HepG2 (cell line): ENCODE measurements around the gene RAB3D. TPM values are rescaled to one million over a fixed set of nuclear protein-coding genes. Genes with fewer than 3 reads are reported as not detected.
A peak's percentile ranks its signal among the peaks of the same experiment; 100 is the strongest.

ENCODE experiments used
- GTF3A ChIP-seq: sonication (generic); formaldehyde crosslinking; conservative IDR thresholded peaks from 2 replicates; pipeline ENCODE4 v1.4.0; 2020; ENCODE audit warnings: mild to moderate bottlenecking, missing genetic modification reagents
- GZF1 ChIP-seq: sonication (generic); formaldehyde crosslinking; IDR thresholded peaks from 2 replicates; pipeline ENCODE4 v1.5.1; 2020; ENCODE audit warnings: mild to moderate bottlenecking, missing genetic modification reagents
- HNF4A ChIP-seq: sonication (generic); formaldehyde crosslinking; IDR thresholded peaks from 2 replicates; pipeline ENCODE4 v1.4.0; 2020; ENCODE audit warnings: missing genetic modification reagents
- HOXA3 ChIP-seq: sonication (generic); formaldehyde crosslinking; IDR thresholded peaks from 2 replicates; pipeline ENCODE4 v1.5.0; 2020; ENCODE audit warnings: missing genetic modification reagents
- MTF2 ChIP-seq: sonication (generic); formaldehyde crosslinking; IDR thresholded peaks from 2 replicates; pipeline ENCODE4 v1.5.0; 2020; ENCODE audit warnings: missing genetic modification reagents, borderline replicate concordance
- NR3C1 ChIP-seq: sonication (generic); formaldehyde crosslinking; IDR thresholded peaks from 2 replicates; pipeline ENCODE4 v1.4.0; 2020; ENCODE audit warnings: missing genetic modification reagents
- RARG ChIP-seq: sonication (generic); formaldehyde crosslinking; IDR thresholded peaks from 2 replicates; pipeline ENCODE4 v1.4.0; 2020; ENCODE audit warnings: low read depth, mild to moderate bottlenecking, missing genetic modification reagents
- SMAD9 ChIP-seq: sonication (generic); formaldehyde crosslinking; IDR thresholded peaks from 2 replicates; pipeline ENCODE4 v1.5.1; 2020; ENCODE audit warnings: mild to moderate bottlenecking, missing genetic modification reagents
- YY1 ChIP-seq: IDR thresholded peaks from 2 replicates; pipeline ENCODE4 v1.6.1; 2011; ENCODE audit warnings: low read length, low read depth, moderate library complexity, mild to moderate bottlenecking; ENCODE audit not compliant: insufficient read depth, insufficient replicate concordance
- ZBTB20 ChIP-seq: sonication (generic); formaldehyde crosslinking; IDR thresholded peaks from 2 replicates; pipeline ENCODE4 v1.8.1; 2023; ENCODE audit warnings: missing genetic modification reagents, low read depth, mild to moderate bottlenecking, borderline replicate concordance
- ZNF546 ChIP-seq: sonication (generic); formaldehyde crosslinking; conservative IDR thresholded peaks from 2 replicates; pipeline ENCODE4 v1.8.1; 2023; ENCODE audit warnings: mild to moderate bottlenecking, missing genetic modification reagents
- ZNF598 ChIP-seq: sonication (generic); formaldehyde crosslinking; IDR thresholded peaks from 2 replicates; pipeline ENCODE4 v1.5.1; 2020; ENCODE audit warnings: mild to moderate bottlenecking, missing genetic modification reagents, borderline replicate concordance
- ZNF75D ChIP-seq: sonication (generic); formaldehyde crosslinking; IDR thresholded peaks from 2 replicates; pipeline ENCODE4 v1.8.1; 2023; ENCODE audit warnings: missing genetic modification reagents, mild to moderate bottlenecking, borderline replicate concordance
- polyA plus RNA-seq, 8 experiments: library from polyadenylated mRNA; depleted of rRNA in 3 of 8; stranded (reverse) in 7 of 8; unstranded in 1 of 8; fragments of >200 nt; fragmentation: Illumina TruSeq in 4 of 8; extraction: Trizol in 4 of 8; gene quantifications; 2 replicates each; pipeline versions ENCODE4 v1.2.1 to v1.2.3, GENCODE V29; 2011 to 2016; ENCODE audit warnings: low read depth in 4 of 8, missing spikeins in 1 of 8, mixed read lengths in 1 of 8; ENCODE audit not compliant: insufficient read depth in 1 of 8
- total RNA-seq, 5 experiments: library from RNA; depleted of rRNA; stranded (reverse); fragments of >200 nt; fragmentation: Illumina TruSeq; extraction: Trizol; gene quantifications; 2 replicates each; pipeline ENCODE4 v1.2.3, GENCODE V29; 2016; ENCODE audit warnings: low read depth in 1 of 5
- TF ChIP-seq, protein P1 (sequence below): sonication (generic); formaldehyde crosslinking; IDR thresholded peaks from 2 replicates; pipeline ENCODE4 v1.4.0; 2020; ENCODE audit warnings: mild to moderate bottlenecking, missing genetic modification reagents
- TF ChIP-seq, protein P2 (sequence below): sonication (generic); formaldehyde crosslinking; conservative IDR thresholded peaks from 2 replicates; pipeline ENCODE4 v1.4.0; 2020; ENCODE audit warnings: missing genetic modification reagents
- TF ChIP-seq, protein P3 (sequence below): sonication (generic); formaldehyde crosslinking; IDR thresholded peaks from 2 replicates; pipeline ENCODE4 v1.4.0; 2020; ENCODE audit warnings: missing genetic modification reagents
- TF ChIP-seq, protein P4 (sequence below): sonication (generic); formaldehyde crosslinking; IDR thresholded peaks from 2 replicates; pipeline ENCODE4 v1.4.0; 2020; ENCODE audit warnings: missing genetic modification reagents, borderline replicate concordance

The RAB3D gene
- total and polyA plus RNA-seq, 2 of the 13 experiments (the other 11 are each of a cell fraction or from before 2014, with no cell fraction given) = 2.0 to 16.1 TPM

DNA sequence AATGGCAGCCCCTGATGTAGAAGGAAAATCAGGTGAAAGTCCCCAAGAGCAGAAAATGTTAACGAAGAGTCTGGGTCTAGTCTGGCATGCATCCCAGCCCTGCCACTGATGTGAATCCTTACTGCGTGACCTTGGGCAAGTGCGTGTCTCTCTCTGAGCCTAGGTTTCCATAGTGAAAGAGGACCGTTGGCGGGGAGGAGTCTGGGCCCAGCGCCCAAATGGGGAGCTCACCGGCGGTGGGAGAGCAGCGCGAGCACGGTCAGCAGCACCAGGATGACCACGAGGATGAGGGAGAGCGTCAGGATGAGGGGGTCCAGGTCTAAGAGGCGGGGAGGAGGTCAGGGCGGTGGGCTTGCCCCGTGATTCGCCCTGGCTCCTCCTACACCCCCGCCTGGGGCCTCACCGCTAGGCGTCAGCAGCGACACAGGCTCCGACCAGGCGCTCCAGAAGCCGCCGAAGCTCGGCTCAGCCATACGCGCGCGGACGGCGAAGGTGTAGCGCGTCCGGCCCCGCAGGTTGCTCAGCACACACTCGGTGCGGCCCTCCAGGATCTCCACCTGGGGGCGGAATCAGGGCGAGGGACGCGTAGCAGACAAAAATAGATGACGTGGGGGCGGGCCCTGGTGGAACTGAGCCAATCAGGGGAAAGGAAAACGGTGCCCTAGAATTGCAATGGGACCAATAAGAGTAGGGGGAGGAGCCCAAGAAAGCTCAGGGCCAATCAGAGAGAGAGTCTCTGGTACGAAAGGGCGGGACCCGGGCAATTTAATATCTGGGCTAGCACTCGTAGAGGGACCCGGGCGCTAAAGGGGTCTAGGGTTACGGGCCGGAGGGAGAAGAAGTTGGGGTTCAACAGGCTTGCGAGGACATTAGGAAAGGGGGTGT lies 41.4 kb upstream of the RAB3D start (continued):
- TF ChIP-seq, protein P1, sequence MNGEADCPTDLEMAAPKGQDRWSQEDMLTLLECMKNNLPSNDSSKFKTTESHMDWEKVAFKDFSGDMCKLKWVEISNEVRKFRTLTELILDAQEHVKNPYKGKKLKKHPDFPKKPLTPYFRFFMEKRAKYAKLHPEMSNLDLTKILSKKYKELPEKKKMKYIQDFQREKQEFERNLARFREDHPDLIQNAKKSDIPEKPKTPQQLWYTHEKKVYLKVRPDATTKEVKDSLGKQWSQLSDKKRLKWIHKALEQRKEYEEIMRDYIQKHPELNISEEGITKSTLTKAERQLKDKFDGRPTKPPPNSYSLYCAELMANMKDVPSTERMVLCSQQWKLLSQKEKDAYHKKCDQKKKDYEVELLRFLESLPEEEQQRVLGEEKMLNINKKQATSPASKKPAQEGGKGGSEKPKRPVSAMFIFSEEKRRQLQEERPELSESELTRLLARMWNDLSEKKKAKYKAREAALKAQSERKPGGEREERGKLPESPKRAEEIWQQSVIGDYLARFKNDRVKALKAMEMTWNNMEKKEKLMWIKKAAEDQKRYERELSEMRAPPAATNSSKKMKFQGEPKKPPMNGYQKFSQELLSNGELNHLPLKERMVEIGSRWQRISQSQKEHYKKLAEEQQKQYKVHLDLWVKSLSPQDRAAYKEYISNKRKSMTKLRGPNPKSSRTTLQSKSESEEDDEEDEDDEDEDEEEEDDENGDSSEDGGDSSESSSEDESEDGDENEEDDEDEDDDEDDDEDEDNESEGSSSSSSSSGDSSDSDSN = peak; percentile 93
- TF ChIP-seq ZNF546 (no peak; the same call in 1 of the 2 replicates), SMAD9 (CRISPR knock-in tag) (no peak), ZBTB20 (CRISPR knock-in tag) (no peak), NR3C1 (CRISPR knock-in tag) (no peak), ZNF598 (CRISPR knock-in tag) (peak; percentile 82; the same call in 1 of the 2 replicates), GTF3A (CRISPR knock-in tag) (no peak), ZNF75D (no peak), HNF4A (CRISPR knock-in tag) (no peak), YY1 (peak; percentile 71), MTF2 (CRISPR knock-in tag) (no peak), RARG (no peak), GZF1 (CRISPR knock-in tag) (no peak), HOXA3 (CRISPR knock-in tag) (peak; percentile 83)
- TF ChIP-seq, protein P2, sequence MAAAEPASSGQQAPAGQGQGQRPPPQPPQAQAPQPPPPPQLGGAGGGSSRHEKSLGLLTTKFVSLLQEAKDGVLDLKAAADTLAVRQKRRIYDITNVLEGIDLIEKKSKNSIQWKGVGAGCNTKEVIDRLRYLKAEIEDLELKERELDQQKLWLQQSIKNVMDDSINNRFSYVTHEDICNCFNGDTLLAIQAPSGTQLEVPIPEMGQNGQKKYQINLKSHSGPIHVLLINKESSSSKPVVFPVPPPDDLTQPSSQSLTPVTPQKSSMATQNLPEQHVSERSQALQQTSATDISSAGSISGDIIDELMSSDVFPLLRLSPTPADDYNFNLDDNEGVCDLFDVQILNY (CRISPR knock-in tag) = peak; percentile 83; the same call in 1 of the 2 replicates
- TF ChIP-seq, protein P3, sequence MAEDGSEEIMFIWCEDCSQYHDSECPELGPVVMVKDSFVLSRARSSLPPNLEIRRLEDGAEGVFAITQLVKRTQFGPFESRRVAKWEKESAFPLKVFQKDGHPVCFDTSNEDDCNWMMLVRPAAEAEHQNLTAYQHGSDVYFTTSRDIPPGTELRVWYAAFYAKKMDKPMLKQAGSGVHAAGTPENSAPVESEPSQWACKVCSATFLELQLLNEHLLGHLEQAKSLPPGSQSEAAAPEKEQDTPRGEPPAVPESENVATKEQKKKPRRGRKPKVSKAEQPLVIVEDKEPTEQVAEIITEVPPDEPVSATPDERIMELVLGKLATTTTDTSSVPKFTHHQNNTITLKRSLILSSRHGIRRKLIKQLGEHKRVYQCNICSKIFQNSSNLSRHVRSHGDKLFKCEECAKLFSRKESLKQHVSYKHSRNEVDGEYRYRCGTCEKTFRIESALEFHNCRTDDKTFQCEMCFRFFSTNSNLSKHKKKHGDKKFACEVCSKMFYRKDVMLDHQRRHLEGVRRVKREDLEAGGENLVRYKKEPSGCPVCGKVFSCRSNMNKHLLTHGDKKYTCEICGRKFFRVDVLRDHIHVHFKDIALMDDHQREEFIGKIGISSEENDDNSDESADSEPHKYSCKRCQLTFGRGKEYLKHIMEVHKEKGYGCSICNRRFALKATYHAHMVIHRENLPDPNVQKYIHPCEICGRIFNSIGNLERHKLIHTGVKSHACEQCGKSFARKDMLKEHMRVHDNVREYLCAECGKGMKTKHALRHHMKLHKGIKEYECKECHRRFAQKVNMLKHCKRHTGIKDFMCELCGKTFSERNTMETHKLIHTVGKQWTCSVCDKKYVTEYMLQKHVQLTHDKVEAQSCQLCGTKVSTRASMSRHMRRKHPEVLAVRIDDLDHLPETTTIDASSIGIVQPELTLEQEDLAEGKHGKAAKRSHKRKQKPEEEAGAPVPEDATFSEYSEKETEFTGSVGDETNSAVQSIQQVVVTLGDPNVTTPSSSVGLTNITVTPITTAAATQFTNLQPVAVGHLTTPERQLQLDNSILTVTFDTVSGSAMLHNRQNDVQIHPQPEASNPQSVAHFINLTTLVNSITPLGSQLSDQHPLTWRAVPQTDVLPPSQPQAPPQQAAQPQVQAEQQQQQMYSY (CRISPR knock-in tag) = no peak
- TF ChIP-seq, protein P4, sequence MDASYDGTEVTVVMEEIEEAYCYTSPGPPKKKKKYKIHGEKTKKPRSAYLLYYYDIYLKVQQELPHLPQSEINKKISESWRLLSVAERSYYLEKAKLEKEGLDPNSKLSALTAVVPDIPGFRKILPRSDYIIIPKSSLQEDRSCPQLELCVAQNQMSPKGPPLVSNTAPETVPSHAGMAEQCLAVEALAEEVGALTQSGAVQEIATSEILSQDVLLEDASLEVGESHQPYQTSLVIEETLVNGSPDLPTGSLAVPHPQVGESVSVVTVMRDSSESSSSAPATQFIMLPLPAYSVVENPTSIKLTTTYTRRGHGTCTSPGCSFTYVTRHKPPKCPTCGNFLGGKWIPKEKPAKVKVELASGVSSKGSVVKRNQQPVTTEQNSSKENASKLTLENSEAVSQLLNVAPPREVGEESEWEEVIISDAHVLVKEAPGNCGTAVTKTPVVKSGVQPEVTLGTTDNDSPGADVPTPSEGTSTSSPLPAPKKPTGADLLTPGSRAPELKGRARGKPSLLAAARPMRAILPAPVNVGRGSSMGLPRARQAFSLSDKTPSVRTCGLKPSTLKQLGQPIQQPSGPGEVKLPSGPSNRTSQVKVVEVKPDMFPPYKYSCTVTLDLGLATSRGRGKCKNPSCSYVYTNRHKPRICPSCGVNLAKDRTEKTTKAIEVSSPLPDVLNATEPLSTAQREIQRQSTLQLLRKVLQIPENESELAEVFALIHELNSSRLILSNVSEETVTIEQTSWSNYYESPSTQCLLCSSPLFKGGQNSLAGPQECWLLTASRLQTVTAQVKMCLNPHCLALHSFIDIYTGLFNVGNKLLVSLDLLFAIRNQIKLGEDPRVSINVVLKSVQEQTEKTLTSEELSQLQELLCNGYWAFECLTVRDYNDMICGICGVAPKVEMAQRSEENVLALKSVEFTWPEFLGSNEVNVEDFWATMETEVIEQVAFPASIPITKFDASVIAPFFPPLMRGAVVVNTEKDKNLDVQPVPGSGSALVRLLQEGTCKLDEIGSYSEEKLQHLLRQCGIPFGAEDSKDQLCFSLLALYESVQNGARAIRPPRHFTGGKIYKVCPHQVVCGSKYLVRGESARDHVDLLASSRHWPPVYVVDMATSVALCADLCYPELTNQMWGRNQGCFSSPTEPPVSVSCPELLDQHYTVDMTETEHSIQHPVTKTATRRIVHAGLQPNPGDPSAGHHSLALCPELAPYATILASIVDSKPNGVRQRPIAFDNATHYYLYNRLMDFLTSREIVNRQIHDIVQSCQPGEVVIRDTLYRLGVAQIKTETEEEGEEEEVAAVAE (CRISPR knock-in tag) = 0 out of 2 replicates have a peak, but pooled peaks have one; percentile 38
